AG04450 (cell line): Measurements from ENCODE around the gene DHRS3. TPM values are rescaled to one million over a fixed set of nuclear protein-coding genes. Genes with fewer than 3 reads are reported as not detected.

Experiments
- CTCF ChIA-PET: fragments of 300-600, 350-600 bp; formaldehyde crosslinking; extraction: SDS; loops from one replicate; lab custom pipeline; 2022; ENCODE audit warnings: antibody characterized with exemption, inconsistent platforms; lab: Charles Lee
- POLR2A ChIA-PET: fragments of 350-600 bp; formaldehyde crosslinking; extraction: SDS; loops from one replicate; lab custom pipeline; 2021; ENCODE audit warnings: antibody characterized with exemption, inconsistent platforms; lab: Yijun Ruan, JAX
- DNase-seq: peaks from one replicate; pipeline ENCODE4 v3.0.0-alpha.2; 2011; ENCODE audit warnings: low read depth, low spot score
- H3K27ac ChIP-seq: one replicate; pipeline ENCODE4 v1.5.1; 2012; ENCODE audit warnings: low read depth, low read length, control low read depth
- H3K27me3 ChIP-seq: one replicate; pipeline ENCODE4 v1.6.0; 2012; ENCODE audit warnings: low read length; ENCODE audit not compliant: control insufficient read depth, insufficient read depth
- H3K4me3 ChIP-seq: 2 replicates; pipeline ENCODE4 v1.5.1; 2011; ENCODE audit warnings: mild to moderate bottlenecking, low read depth, low read length, control low read depth
- H3K9me3 ChIP-seq: 2 replicates; pipeline ENCODE4 v1.5.1; 2012; ENCODE audit warnings: low read length; ENCODE audit not compliant: control insufficient read depth, insufficient read depth
- CTCF ChIP-seq: IDR thresholded peaks from 2 replicates; pipeline ENCODE4 v1.5.1; 2011; ENCODE audit warnings: low read depth, low read length, control low read depth, inconsistent platforms
- polyA plus RNA-seq: library from polyadenylated mRNA; depleted of rRNA; stranded (reverse); fragments of >200 nt; gene quantifications from 2 replicates; pipeline ENCODE4 v1.2.3, GENCODE V29; 2011

The DHRS3 gene
- polyA plus RNA-seq, 1 experiment: 42.3 TPM

- CTCF ChIA-PET: no interaction called here
- no peak overlapping the region for H3K27ac ChIP-seq
- no peak for TF ChIP-seq CTCF
- POLR2A ChIA-PET: no interaction called here
- peaks cover 3% of the 10 kb centered on the region for H3K9me3 ChIP-seq
- H3K4me3 ChIP-seq: no peak overlapping the region
- no peaks in the 10 kb centered on the region for H3K27me3 ChIP-seq
- no peak for DNase-seq
These were observed 63.3 kb downstream of the DHRS3 start for GRCh38 chr1:12554521-12555305.

- Histone ChIP-seq H3K4me3 (no peak overlapping the region), H3K27ac (no peak overlapping the region), H3K27me3 (no peaks in the 10 kb centered on the region), H3K9me3 (peaks cover 3% of the 10 kb centered on the region)
- DNase-seq: no peak
- ChIA-PET CTCF (no interaction called here), POLR2A (no interaction called here)
- no peak for TF ChIP-seq CTCF
These were observed 64.0 kb downstream of the DHRS3 start for GRCh38 chr1:12553963-12554362.

- Histone ChIP-seq H3K9me3 (peaks cover 3% of the 10 kb centered on the region), H3K27ac (no peak overlapping the region), H3K27me3 (no peaks in the 10 kb centered on the region), H3K4me3 (no peak overlapping the region)
- POLR2A ChIA-PET: no interaction called here
- DNase-seq: no peak
- no peak for TF ChIP-seq CTCF
- CTCF ChIA-PET: no interaction called here
These were observed 64.8 kb downstream of the DHRS3 start for GRCh38 chr1:12552951-12553921.

GRCh38 chr1:12552111-12552888 is 65.7 kb downstream of the DHRS3 start:
- H3K9me3 ChIP-seq: peaks cover 3% of the 10 kb centered on the region
- H3K27me3 ChIP-seq: no peaks in the 10 kb centered on the region
- H3K27ac ChIP-seq: no peak overlapping the region
- CTCF ChIA-PET: no interaction called here
- TF ChIP-seq CTCF: no peak
- no peak overlapping the region for H3K4me3 ChIP-seq
- no peak for DNase-seq
- POLR2A ChIA-PET: no interaction called here
